Thyroid gland (tissue), 4 donors: Measurements from ENCODE around the gene UNKL. TPM values are rescaled to one million over a fixed set of nuclear protein-coding genes. Genes with fewer than 3 reads are reported as not detected.

ENCODE experiments used
- DNase-seq, 2 donors: peaks; one replicate each; pipeline ENCODE4 v3.0.0-alpha.2; 2019
- H3K27ac ChIP-seq, 3 donors: fragments of 200-600 bp; sonication (generic); 1 replicate in 2 of 3; 2 replicates in 1 of 3; pipeline ENCODE4 v1.5.1; 2016 to 2019; ENCODE audit warnings: mild to moderate bottlenecking in 1 of 3, moderate library complexity in 1 of 3
- H3K27me3 ChIP-seq: fragments of 200-600 bp; sonication (generic); one replicate; pipeline ENCODE4 v1.5.1; 2019
- H3K36me3 ChIP-seq, 2 donors: fragments of 200-600 bp; sonication (generic); one replicate each; pipeline ENCODE4 v1.5.1; 2016 to 2019
- H3K4me1 ChIP-seq, 2 donors: fragments of 200-600 bp; sonication (generic); one replicate each; pipeline ENCODE4 v1.5.1; 2017 to 2019
- H3K4me3 ChIP-seq, 3 donors: fragments of 200-600 bp; sonication (generic); replicated peaks in 1 of 3; 1 replicate in 2 of 3; 2 replicates in 1 of 3; pipeline ENCODE4 v1.5.1; 2016; ENCODE audit warnings: mild to moderate bottlenecking in 1 of 3
- H3K9me3 ChIP-seq: fragments of 200-600 bp; sonication (generic); one replicate; pipeline ENCODE4 v1.5.1; 2017
- CTCF ChIP-seq, 6 experiments: fragments of 200-600 bp in 3 of 6; fragments of 450-650 bp in 3 of 6; sonication (generic) in 3 of 6; IDR thresholded peaks; one replicate each; pipeline ENCODE4 v1.5.1; 2016 to 2019; ENCODE audit warnings: antibody characterized with exemption in 6 of 6, mild to moderate bottlenecking in 2 of 6, inconsistent platforms in 1 of 6, moderate library complexity in 1 of 6
- POLR2A ChIP-seq, 2 donors: fragments of 450-650 bp; IDR thresholded peaks; one replicate each; pipeline ENCODE4 v1.6.1; 2017; ENCODE audit warnings: antibody characterized with exemption in 2 of 2, mild to moderate bottlenecking in 2 of 2, moderate library complexity in 1 of 2
- WGBS, 2 donors: methylation state at CpG; one replicate each; pipeline ENCODE4 v1.1.5; 2017; 5-methylcytosine and 5-hydroxymethylcytosine counted together
- intact Hi-C: fragments of 100-400 bp; cut with DNase I; formaldehyde crosslinking; loops from one replicate; pipeline ENCODE4 v1.15.1; 2023
- total RNA-seq, 4 donors: library from RNA; depleted of rRNA; stranded (reverse); fragments of >200 nt; gene quantifications; one replicate each; pipeline ENCODE4 v1.2.3, GENCODE V29; 2016

The UNKL gene
- total RNA-seq, 4 donors from 2014 or later, result 26.2 to 46.9 (median 31.3) TPM

GRCh38 chr16:1437606-1438005, 23.1 kb upstream of the UNKL start:
- H3K36me3 ChIP-seq, result no peaks in the 10 kb centered on the region
- H3K4me3 ChIP-seq, result no peak overlapping the region
- H3K9me3 ChIP-seq, result no peaks in the 10 kb centered on the region
- 96% methylated on average over 4 of the region's 22 CpGs; no CpG with 5 or more reads in 1 of the 2 donors for WGBS, 2 donors
- no peak for DNase-seq
- intact Hi-C loops, result no loop called here
- H3K4me1 ChIP-seq, result peaks cover 0 to 10% of the 10 kb centered on the region in 2 donors
- no peak overlapping the region for H3K27ac ChIP-seq
- no peaks in the 10 kb centered on the region for H3K27me3 ChIP-seq
- no peak for TF ChIP-seq POLR2A (IDR thresholded peaks at IDR 0.05)
- no peak for TF ChIP-seq CTCF (IDR thresholded peaks at IDR 0.05)

GRCh38 chr16:1436731-1437355, 22.3 kb upstream of the UNKL start:
- H3K27ac ChIP-seq, result no peak overlapping the region
- WGBS, 2 donors, result 85 to 88% methylated on average over 30 to 47 of the region's 47 CpGs
- DNase-seq, result no peak
- H3K4me3 ChIP-seq, result no peak overlapping the region
- TF ChIP-seq CTCF (IDR thresholded peaks at IDR 0.05) (no peak), POLR2A (IDR thresholded peaks at IDR 0.05) (no peak)
- intact Hi-C loops, result no loop called here
- H3K9me3 ChIP-seq, result no peaks in the 10 kb centered on the region
- H3K27me3 ChIP-seq, result no peaks in the 10 kb centered on the region
- peaks cover 0 to 11% of the 10 kb centered on the region in 2 donors for H3K4me1 ChIP-seq
- no peaks in the 10 kb centered on the region for H3K36me3 ChIP-seq

GRCh38 chr16:1435921-1436697, 21.6 kb upstream of the UNKL start:
- Histone ChIP-seq H3K27me3 (no peaks in the 10 kb centered on the region), H3K36me3 (no peaks in the 10 kb centered on the region), H3K4me1 (peaks cover 6 to 18% of the 10 kb centered on the region in 2 donors), H3K9me3 (no peaks in the 10 kb centered on the region), H3K4me3 (no peak overlapping the region), H3K27ac (no peak overlapping the region)
- intact Hi-C loops, result no loop called here
- DNase-seq, result no peak
- 77 to 88% methylated on average over 14 to 22 of the region's 32 CpGs for WGBS, 2 donors
- TF ChIP-seq POLR2A (IDR thresholded peaks at IDR 0.05), result no peak
- TF ChIP-seq CTCF (IDR thresholded peaks at IDR 0.05), result no peak

GRCh38 chr16:1434644-1435592, 20.4 kb upstream of the UNKL start:
- WGBS, 2 donors, result 91 to 94% methylated on average over 7 to 30 of the region's 40 CpGs
- Histone ChIP-seq H3K4me3 (no peak overlapping the region), H3K4me1 (peaks cover 16 to 30% of the 10 kb centered on the region in 2 donors), H3K27me3 (no peaks in the 10 kb centered on the region), H3K27ac (no peak overlapping the region), H3K36me3 (no peaks in the 10 kb centered on the region), H3K9me3 (no peaks in the 10 kb centered on the region)
- no peak for TF ChIP-seq POLR2A (IDR thresholded peaks at IDR 0.05)
- no peak for TF ChIP-seq CTCF (IDR thresholded peaks at IDR 0.05)
- intact Hi-C loops, result no loop called here
- DNase-seq, result no peak
